T-helper 1 cell (primary cell): ENCODE data around the gene CBY1.

Experiments used
- DNase-seq, 5 donors: peaks; one replicate each; pipeline ENCODE4 v3.0.0-alpha.2; 2012 to 2020

The CBY1 gene

DNA sequence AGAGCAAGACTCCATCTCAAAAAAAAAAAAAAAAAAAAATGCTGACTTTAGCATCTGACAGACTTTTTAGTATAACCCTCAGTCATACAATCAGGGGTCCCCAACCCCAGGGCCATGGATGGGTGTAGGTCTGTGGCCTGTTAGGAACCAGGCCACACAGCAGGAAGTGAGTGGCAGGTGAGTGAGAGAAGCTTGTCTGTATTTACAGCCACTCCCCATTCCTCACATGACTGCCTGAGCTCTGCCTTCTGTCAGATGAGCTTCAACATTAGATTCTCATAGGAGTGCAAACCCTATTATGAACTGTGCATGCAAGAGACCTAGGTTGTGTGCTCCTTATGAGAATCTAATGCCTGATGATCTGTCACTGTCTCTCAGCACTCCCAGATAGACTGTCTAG is 3.6 kb upstream of the CBY1 start:
- DNase-seq: no peak

DNA sequence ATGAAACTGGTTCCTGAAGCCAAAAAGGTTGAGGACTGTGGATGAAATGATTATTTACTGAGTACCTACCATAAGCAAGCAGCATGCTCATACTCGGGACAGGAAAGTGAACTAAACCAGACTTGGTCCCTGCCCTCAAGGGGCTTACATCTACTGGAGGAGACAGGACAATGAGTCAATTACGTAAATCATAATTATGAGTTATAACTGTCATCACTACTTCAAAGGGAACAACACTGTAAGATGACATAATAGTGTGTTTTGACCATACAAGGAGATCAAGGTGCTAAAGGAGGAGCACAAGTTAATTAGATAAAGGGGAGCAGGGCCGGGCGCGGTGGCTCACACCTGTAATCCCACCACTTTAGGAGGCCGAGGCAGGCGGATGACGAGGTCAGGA is 2.7 kb upstream of the CBY1 start:
- no peak for DNase-seq

DNA sequence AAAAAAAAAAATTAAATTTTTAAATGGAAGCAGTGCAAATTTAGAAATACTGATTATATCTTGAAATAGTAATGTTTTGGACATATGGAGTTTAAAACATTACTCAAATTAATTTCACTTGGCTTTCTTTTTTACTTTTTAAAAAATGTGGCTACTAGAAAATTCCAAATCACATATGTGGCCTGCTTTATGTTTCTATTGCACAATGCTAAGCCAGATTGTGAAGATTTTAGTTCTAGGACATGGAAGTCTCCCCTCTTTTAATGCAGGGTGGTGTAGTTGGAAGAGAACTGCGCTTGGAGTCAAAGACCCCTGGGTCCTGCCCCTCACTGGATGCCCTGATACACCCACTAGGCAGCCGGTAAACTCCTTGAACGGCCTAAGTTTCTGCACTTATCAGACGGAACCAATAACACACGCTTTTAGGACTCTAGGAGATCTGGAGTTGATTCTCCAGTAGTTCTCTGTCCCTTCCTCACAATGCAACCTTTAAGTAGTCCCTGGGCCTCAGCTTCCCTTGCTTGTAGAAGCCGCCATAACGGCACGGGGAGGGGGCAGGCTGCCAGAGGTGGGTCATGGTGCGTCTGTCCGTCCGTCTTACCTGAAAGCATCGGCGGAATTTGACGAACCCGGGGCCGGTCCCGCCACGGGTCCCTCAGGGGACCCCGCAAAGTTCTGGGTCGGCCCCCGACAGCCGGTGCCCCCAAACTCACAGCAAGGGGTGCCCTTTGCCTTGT is 751 bp upstream of the CBY1 start:
- peak in 1 of 5 donors; percentile 3 for DNase-seq

DNA sequence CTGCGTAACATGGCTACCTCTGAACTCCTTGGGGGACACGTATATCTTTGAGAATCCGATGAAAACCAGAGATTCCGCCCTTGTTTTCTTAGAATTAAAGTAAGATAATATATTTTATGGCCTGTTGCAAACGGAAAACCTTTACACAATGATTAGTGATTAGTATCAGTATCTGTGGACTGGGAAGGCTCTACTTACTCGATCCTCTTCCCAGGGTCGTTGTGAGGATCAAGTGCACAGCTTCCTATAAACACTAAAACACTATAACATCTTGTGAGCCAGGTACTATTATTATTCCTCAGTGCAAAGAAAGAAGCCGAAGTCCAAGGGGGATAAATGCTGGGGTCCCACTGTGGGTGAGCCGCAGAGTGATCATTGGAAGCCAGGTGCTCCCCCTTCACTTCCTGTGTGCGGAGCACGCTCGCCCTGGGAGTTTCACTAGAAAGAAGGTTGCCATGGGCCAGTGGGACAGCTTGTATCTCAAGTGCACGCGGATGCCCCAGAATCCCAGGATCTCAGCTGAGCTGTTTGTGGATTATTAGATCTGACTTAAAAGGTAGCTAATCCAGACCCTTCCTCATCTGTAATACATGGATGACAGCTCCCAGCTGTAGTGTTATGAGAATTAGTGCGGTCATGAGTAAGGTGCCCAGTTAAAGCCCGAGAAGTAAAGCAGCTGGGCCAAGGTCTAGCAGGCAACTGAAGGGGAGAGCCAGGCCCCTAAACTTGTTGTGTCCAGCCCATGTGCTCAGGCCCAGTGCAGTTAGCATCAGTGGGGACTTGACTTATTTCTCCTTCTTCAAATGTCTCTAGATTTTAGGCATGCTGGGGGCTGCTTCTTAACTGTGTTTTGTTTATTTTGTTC is 839 bp downstream of the CBY1 start:
- peak in 4 of 5 donors; percentile 12 to 25 (median 20) for DNase-seq

DNA sequence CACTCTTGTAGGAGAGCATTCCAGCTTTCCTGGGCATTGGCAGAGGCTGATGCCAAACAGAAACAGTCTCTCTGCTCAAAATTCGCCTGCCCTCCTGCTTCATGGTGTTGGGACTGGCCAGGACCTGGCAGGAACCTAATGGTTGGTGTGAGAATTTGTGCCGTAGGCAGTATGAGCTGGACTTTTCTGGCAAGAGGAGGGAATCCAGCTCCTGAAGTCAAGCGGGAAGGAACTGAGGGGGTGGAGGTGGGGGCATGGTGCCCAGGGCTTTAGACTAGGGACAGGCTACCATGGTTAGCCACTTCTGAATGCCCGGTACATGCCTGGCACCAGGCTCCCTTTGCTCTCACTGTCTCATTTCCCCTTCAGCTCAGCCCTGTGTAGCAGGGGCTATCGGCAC is 18.4 kb downstream of the CBY1 start:
- no peak for DNase-seq

DNA sequence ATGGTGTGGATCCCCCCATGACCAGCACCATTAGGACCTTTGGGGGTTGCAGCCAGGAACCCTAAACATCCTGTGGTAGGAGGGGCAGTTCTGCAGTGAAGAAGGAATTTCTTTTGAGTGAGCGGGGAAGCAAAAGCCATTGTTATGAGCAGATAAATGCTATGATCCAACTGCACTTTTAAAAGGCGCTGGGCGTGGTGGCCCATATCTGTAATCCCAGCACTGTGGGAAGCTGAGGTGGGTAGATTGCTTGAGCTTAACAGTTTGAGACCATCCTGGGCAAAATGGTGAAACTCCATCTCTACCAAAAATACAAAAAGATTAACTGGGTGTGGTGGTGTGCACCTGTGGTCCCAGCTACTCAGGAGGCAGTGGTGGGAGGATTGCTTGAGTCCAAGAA is 19.4 kb downstream of the CBY1 start:
- no peak for DNase-seq

DNA sequence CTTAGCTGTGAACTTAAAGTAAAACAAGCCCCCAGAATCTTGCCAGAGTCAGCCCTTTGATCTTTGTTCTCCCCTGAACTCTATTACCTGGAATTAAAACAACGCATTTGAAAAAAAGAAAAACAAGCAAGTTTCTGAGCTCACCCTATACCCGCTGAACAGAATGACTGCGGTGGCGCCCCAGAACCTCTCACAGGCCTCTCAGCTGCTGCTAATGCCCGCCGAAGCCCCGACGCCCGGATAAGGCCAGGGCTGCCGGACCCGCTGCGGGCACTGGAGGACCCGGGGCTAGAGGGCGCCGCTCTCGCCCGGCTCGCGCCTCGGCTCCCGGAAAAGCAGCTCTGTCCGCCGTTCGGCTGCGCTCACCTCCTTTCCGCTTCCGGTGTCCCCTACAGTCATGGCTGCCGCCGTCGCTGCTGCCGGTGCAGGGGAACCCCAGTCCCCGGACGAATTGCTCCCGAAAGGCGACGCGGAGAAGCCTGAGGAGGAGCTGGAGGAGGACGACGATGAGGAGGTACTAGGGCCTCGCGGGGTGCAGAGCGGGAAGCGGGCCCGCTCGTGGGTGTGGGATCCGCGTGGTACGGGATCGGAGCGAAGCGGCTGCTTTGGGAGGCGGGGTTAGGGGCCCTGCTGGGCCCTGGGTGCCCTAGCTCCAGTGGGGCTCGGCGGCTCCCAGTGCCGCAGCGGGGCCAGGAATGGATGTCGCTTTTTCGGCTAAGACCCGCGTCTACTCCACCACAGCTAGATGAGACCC is 25.3 kb downstream of the CBY1 start, which contains the start of gene TOMM22:
TSS of gene TOMM22 (plus strand) at position 376 of the 754 bp plus-strand sequence. CDS start at position 398, 22 bp downstream.
- DNase-seq: peak; percentile 70 to 85 (median 77)

DNA sequence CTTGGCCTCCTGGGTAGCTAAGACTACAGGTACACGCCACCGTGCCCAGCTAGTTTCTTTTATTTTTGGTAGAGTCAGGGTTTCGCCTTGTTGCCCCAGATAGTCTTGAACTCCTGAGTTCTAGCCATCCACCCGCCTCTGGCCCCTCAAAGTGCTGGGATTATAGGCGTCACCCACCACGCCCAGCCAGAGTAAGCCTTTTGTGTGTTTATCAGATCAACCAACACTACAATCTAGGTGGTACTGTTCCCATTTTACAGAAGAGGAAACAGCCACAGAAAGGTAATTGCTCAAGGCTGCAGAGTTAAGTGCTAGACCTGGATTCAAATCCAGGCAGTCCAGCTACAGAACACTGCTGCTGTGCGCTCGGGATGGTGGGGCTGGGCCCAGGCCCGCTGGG is 28.5 kb downstream of the CBY1 start:
- DNase-seq: no peak

DNA sequence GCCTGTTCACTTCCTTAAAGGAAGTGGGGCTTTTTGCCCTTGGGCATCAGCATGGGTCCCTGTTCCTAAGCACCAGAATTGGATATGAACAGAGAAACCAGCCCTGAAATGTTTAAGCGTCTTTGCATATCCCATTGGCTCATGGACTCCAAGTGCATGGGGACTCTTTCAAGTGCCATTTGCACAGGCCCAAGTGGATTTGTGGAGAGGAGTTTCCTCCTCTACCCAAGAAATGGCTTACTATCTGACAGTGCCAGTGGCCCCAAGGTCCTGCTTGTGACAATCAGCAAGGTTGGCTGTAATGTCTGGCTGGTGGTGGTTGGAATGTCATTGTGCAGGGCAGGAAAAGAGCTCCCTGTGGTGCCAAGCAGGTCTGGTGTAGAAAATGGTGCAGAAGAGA is 29.3 kb downstream of the CBY1 start:
- DNase-seq: no peak

DNA sequence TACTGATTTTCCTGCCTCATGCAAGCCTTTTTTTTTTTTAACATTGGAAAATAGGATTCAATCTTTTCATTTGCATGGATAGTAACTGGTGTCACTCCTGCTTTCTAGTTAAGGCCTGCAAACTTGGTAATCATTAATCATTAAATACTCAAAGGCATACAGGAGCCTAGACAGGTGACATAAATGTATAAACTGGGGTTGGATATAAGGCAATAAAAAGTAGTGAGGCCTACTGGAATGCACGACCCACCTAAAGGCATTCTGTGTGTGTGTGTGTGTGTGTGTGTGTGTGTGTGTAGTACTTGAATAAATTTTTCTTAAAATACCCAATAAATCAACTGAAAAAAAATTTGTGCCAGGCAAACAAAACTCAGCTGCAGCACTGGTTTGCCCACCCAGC is 33.2 kb downstream of the CBY1 start:
- no peak for DNase-seq

DNA sequence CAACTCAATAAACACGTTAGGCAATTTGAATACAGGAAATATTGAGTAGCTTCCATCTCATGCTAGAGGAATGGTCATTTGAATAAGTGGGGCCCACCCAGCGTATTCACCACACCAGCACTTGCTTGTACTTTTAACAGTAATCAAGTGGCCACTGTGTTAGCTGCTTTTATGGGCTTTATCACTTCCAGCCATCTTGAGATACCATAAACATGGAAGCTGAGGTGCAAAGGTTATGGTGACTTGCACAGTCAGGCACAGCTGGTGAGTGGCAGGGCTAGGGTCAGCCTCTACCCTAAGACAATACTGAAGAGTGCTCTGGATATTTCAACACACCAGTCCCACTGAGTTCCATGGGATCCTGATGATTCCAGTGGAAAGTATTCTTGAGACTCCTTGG is 37.6 kb downstream of the CBY1 start:
- DNase-seq: no peak

DNA sequence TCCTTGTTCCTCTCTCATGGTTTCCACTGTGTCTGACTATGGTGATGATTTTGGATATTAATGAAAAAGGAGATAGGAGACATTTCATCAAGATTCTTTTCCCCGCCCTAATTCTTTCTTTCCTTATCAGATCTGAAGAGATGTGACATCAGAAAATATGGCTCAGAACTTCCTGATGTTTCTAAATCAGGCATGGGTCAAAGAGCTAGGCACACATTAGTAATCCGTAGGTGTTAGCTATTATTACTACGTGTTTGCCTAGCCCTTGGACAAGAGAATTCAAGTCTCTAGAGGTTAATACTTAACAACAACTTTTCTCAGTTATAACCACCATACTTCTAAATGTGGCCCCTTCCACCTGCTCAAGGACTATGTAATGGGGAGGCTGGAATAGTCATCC is 38.5 kb downstream of the CBY1 start:
- no peak for DNase-seq

DNA sequence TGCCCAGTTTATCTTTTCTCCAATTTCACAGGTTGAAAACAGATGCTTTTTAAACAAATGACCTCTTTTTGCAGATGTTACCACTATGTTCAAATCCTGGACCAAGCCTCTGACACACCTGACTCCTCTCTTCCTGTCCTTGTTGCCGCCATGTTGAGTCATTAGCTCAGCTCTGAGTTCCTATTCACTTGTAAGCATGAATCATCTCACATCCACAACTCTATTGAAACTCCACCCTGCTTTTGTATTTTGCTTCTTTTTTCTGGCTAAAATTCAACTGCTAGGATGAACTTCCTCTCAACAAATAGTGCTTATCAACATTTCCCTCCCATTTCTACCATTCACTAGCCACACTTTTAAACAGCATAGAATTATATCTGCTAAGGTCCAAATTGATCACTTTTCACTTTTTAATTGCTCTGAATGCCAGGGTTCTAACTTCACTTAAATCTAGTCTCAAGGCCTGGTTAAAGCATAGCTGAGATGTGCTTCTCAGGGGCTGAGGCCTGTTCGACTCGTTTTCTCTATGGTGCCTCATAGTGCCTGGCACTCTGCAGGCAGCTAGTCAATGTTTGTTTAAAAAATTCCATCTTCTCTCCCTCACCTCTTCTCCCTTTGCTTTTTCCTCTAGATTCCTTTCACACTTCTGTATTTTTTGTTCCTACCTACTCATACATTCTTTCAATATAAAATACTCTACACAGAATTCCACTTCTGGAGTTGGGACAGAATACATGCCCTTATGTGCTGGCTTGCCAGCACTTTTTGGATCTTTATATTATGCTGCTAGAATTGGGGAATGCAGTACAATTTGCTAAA is 40.4 kb downstream of the CBY1 start:
- peak in 1 of 5 donors; percentile 67 for DNase-seq

DNA sequence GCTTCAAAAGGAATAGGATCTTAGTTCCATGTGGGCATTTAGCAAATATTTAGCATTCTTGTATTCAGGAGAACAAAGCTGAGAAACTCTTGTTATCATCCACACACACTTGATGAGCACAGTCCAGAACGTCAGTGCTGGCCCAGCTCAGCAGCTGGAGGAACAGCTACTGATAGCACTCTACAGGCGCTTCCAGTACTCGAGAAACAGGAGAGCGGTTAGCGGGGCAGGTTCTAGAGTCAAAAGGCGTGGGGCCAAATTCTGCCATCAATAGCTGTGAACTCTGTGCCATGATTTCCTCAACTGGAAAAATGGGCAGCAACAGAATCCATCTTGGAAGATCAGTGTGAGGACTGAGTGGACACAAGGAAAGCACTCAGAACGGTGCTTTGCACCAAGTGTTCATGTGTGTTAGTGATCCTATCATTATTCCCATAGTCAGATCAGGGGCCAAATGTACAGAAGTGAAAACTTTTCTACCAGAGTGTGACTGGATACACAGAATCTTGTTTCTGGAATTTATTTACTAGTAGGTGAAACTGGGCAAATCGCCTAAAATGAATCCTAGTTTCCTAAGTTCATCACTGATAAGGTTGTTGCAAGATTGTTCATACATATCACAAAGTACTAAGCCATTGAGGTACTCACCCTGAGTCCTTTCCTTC is 41.1 kb downstream of the CBY1 start:
- DNase-seq: no peak

DNA sequence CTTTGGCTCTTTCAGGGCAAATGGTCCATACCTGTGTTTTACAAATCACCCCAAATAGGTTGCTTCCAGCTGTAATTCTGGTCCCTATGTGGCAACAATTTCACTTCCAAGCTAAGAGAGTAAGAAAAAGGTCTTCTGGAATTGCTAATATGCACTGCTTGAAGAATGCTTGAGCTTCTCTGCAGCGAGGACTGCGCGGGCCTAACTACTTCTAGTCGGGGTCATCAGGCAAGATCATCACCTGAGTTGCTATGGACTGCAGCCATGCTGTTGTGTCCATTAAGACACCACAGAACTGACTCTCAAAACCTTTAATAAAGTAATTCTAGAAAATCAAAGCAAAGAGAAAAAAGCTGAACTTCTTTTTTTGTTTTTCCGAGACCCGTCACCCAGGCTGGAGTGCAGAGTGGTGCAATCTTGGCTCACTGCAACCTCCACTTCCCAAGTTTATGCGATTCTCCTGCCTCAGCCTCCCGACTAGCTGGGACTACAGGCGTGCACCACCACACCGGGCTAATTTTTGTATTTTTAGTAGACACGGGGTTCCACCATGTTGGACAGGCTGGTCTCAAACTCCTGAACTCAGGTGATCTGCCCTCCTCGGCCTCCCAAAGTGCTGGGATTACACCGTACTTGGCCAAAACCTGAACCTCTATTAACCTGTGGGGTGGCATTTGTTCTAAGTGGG is 42.1 kb downstream of the CBY1 start:
- DNase-seq: no peak

DNA sequence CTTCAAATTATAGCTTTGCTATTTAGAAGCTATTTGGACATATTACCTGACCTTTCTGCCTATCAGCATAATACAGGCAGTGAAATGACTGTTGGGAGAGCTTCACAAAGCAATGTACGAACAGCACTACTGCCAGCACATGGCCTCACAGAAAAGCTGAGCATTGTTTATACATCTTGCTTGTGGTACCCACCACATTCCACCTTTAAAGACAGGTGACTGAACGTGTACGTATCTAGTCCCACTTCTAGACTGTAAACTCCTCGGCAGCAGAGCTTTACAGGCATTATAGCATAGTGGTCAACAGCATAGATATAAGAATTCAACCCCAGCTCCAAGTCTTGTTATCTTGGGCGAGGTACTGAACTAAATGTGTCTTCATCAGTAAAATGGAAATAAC is 42.7 kb downstream of the CBY1 start:
- DNase-seq: no peak

DNA sequence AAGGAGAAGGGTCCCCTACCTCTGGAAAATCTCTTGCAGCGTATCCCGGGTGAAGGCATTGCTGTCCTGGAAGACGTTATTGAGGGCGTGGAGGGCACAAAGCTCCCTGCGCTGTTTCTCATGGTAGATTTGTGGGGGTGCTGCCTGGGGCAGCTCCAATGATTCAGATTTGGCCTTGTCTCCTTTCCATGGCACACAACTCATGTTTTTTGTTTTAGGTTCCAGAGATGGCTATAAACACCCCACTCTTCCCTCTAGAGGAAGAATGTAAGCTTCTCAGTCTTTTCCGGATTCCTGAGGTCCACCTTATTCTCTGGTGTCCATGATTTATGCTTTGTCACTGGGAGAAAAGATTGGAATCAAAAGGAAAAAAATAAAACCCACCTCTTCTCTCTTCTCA is 43.3 kb downstream of the CBY1 start:
- DNase-seq: no peak

DNA sequence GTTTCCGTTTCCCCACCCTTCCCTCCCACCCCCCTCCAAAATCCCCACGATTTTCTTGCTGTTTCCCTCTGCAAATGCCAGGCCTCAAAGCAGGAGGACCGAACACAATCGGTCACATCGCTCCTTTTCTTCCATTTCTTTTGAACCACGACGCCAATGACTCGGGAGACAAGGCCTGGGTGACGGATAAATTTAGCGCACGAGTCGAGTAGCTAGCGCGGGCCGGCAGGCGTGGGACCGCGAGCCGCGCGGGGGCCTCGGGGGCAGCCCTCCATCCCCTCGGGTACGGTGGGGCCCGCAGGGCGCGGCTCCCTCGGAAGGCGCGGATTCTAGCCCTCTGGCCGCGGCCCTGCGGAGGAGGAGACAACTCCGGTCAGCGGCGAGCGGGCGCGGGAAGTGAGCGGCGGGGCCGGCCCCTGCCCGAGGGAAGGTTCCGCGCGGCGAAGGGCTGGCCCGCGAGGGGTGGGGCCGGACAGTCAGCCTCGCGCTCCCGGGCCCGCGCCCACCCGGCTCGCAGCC is 43.9 kb downstream of the CBY1 start:
- no peak for DNase-seq

DNA sequence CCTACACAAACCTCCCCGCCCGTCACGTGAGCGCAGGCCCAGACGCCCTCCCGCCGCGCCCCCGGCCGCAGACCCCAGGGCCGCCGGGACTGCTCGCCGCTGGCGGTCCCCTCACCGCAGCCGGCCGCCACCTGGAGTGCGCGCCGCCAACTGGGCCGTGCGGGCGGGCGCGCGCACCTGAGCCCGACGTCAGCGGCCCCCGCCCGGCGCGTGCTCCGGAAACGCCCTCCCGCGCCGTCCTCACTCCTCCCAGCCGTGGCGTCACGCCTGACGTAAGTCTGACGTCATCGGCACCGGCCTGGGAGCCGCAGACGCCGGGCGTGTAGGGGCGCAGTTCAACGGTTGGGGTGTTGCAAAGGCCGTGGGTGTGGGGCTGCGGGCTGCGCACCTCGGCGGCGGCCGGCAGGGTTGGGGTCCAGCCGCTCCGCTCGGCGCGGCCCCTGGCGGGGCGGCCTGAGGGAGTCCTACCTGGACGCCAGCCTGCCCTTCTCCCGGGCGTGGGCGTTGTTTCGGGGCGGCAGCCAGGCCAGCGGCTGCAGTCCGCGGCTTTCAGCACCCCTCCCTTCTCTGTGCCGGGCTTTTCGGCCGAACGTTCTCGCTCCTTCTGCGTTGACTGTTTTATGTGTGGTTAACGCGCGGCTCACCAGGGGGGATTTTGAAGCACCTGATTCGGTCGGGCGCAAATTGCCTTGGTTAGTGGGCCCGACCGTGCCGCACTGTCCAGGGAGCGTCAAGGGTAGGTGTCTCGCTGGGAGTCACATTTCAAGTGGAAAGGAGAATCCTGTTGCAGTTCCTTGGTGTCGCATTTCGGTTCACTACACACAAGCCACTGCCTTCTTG is 44.6 kb downstream of the CBY1 start, which contains the start of gene JOSD1:
TSS of gene JOSD1 (minus strand) at position 155 of the 840 bp plus-strand sequence. CDS start 956 bp downstream, outside the sequence.
- peak; percentile 95 to 99 (median 97) for DNase-seq
